Measurements from ENCODE around the gene LONP2.

DNA sequence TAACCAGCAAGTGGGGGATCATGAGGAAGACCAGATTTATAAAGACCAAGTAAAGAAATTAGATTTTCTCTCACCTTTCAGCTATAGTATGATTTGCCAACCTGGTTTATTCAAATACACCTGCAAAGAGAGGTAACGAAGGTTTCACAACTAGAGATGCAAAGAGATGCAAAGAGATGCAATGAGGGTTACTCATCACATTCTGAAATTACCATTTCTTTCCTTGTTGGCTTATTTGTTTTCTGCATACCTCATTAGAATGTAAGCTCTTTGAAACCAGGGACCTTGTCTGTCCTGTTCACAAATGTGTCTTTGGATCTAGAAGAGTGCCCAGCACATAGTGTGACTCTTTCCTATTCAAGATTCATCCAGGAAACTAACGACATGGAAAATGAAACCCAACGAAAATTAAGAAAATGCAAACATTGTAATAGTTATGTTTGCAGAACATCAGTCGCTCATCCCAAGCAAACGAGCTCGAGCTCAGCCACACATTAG, 9.0 kb upstream of the LONP2 start:
- TF ChIP-seq CTCF (IDR thresholded peaks at IDR 0.05) = no peak
- no peak for TF ChIP-seq POLR2A (IDR thresholded peaks at IDR 0.05)

Data from body of pancreas (tissue), 4 donors.